CD4-positive, alpha-beta T cell treated with Interleukin-4 for 4 hours (primary cell): ENCODE data around the gene PTPN22.

ENCODE experiments used
- DNase-seq: peaks from one replicate; pipeline ENCODE4 v3.0.0-alpha.2; 2020

PTPN22 gene

GRCh38 chr1:113846391-113847035, 25.0 kb downstream of the PTPN22 start:
- no peak for DNase-seq

- no peak for DNase-seq
Measured at GRCh38 chr1:113836534-113836933, 35.0 kb downstream of the PTPN22 start.

- peak; percentile 67 for DNase-seq
Measured at GRCh38 chr1:113835686-113836290, 35.7 kb downstream of the PTPN22 start.

DNA sequence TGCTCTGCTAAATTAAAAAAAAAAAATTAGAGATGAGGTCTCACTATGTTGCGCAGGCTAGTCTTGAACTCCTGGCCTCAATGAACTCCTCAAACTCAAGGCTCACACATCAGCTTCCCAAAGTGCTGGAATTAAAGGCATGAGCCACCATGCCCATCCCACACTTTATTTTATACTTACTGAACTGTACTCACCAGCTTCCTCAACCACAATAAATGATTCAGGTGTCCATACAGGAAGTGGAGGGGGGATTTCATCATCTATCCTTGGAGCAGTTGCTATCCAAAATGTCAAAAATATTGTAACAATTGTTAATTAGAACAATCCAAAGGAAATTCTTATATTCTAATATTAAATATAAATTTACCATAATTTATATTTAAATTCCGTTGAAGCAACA, 36.8 kb downstream of the PTPN22 start:
- no peak for DNase-seq

DNA sequence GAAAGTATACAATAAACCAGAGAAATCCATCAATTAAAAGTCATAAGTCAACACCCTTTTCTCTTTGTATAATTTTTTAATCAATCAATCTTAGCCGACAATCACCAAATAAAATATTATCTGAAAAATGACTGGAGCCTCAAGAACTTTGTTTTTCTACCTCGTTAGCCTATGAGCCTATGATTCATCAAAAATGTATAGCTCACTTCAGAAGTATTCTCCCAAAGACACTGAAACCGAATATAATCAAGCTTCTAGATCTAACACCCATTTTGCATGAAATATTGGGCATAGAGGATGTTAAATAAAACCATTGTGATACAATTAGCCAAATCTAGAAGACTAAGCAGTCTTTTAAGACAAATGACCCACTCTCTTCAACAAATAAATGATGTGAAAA, 41.5 kb downstream of the PTPN22 start:
- no peak for DNase-seq

GRCh38 chr1:113821916-113822315, 49.6 kb downstream of the PTPN22 start:
- DNase-seq, result no peak

DNA sequence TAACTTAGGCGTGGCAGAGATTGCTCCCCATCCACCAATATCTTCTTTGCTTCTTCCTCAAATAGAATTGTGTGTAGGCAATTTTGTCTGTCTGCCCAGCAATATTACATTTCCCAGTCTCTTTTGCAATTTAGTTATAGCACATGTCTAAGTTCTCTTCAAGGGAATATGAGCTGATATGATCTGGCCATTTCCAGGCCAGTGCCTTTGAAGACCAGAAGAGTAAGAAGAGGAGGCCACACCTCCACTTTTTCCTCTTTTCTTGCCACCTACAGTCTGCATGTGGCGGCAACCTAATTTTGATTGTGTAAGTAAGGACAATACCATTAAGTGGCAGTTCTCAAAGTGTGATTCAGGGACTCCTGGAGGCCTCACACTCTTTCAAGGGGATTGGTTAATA, 52.9 kb downstream of the PTPN22 start:
- DNase-seq, result no peak

GRCh38 chr1:113813218-113813617, 58.3 kb downstream of the PTPN22 start:
- DNase-seq, result no peak

DNA sequence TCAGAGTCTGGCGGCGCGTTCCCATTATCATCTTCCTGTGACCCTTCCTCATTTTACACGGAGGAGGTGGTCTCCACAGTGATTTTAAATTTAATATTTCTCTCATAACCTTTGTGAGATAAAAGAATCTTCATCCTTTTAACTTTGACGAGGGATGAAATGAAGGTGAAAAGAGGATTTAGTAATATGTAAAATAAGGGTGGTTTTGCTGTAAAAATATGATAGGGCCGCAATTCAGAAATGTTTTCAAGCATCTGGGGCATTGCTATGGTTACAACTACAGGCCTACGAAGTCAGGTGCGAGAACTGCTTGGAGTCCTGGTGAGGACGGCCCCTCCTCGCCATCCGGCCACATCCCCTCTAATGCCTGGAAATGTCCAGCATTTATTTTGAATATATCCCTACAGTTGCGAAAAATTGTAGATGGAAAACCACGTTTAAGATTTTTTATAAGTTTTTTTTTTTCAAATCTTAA, 58.8 kb downstream of the PTPN22 start:
- peak; percentile 44 for DNase-seq

DNA sequence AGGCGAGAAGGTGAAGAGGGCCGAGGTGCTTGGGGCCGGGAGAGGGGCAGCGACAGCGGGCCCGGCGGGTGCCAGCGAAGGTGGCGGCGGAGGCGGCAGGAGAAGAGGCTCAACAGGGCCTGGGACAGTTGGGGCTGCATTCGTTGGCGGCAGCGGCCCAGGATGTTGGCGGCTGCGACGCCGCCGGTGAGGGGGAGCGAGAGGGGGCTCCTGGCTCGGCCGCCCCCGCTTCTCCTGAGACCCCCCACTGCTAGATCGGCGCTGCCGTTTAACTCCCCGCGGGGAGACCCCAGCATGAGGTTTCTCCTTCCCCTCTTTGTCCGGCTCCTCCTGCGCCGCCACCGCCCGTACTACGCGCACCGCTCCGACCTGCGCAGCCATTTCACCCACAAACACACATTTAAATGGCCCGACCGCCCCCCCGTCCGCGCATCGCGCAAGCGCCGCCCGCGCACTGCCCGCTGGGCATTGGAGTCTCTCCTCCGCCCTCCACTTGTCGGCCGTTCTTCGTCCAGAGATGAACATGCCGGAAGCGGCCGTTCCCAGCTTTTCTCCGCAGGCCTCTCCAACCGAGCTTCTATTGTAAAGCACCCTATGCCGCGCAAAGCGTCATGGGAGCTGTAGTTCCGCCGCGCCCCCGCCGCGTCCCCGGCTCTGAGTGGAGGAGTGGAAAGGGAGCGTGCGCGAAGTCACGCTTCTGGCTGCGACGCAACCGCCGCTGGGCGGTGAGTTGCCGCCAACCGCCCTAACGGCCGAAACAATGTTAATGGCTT, 59.4 kb downstream of the PTPN22 start, which contains the start of gene RSBN1:
Gene RSBN1 (minus strand): TSS at position 589 of the 773 bp plus-strand sequence. CDS start 64 bp downstream, at position 525.
- peak; percentile 99 for DNase-seq

DNA sequence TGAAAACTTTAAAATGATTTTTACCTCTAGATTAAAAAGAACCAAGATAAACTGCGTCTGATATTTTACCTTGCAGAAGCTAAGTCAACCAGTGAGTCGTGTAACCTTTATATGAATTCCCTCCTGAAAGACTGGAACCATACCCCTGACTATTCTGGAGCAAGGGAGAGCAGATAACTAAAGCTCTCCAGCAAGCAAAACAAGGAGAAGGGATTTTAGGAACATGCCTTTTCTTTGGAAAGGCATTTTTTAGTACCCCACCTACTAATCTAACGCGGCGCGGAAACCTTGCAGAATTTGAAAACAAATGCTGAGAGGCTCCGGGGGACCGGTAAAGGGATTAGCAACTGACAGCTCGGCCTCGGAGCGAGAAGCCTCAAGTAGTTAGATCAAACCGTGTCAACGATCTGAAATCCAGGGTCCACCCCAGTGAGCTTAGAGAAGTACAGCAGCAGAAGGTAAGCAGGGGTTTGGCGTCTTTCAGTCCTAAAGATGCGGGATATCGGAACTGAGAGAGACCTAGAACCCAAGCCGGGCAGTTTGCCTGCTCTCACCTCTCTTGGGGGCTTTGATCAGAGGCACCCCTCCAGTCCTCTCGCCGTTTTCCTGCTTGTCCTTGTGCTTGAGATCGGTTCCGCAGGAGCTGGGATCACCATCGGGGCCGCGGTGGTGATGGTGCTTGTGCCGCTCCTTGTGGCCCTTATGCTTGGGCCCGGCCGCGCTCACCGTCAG, 60.2 kb downstream of the PTPN22 start:
- DNase-seq, result peak; percentile 13

DNA sequence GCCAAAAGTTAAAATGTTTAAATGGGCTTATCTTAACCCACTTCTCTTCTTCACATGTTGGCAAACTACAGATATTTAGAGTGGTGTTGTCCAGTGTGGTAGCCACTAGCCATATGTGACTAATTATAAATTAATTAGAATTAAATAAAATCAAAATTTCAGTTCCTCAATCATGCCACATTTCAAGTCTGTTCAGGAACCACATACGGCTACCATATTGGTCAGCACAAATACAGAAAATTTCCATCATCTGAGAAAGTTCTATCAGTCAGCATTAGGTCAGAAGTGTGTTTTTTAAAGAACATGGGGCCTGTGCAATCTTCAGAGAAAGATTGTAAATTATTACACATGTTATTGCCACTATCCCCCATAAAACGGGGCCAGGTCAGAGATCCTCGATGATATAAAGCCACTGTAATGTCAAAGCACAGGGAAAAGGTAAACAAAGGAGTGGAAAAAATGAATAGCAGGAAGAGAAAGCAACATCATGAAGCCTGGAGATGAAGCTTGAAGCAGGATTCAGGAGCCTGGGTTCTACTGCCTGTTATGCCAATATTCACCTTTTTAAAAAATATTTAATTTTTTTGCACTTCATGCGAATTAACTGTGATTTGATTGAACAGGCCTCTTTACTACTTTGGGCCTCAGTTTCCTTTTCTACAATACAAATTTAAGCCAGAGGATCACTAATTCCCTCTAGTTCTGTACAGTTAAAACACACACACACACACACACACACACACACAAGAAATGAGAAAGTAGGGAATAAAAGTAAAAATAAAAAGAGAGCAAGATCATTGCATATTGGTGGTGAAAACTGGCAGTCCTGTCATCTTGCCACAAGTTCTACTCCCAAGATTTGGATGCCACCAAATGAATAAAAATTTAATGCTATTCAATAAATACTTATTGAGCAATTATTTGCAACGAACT, 61.6 kb downstream of the PTPN22 start:
- DNase-seq, result no peak

GRCh38 chr1:113808450-113809195, 62.9 kb downstream of the PTPN22 start:
- no peak for DNase-seq

DNA sequence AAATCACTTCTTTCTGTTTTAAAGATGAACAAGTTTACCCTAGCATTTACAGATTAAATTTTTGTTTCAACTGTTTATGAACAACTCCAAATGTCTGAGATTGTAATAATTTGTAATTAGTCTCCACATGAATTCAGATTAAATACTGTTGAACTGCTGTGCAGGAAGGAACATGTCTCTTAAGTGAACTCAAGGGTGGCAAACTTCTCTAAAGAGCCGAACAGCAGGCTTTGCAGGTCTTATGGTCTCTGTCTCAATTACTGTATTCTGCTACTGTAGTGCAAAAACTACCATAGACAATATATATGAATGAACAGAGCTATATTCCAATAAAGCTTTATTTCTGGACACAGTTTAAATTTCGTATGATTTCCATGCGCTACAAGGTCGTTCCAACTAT, 65.9 kb downstream of the PTPN22 start:
- no peak for DNase-seq

DNA sequence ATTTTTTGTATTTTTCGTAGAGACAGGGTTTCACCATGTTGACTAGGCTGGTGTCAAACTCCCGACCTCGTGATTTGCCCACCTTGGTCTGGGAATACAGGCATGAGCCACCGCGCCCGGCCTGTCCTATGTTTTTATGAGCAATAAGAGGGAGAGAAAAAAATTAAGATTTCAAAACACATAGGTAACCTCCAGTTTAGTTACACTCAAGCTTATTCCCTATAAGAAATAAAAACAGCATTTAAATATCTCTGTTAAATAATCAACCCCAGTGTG, 66.3 kb downstream of the PTPN22 start:
- no peak for DNase-seq

GRCh38 chr1:113804421-113805255, 66.9 kb downstream of the PTPN22 start:
- no peak for DNase-seq

- DNase-seq, result no peak
Measured at GRCh38 chr1:113802367-113803007, 69.0 kb downstream of the PTPN22 start.

- DNase-seq, result no peak
Measured at GRCh38 chr1:113800487-113800886, 71.0 kb downstream of the PTPN22 start.

GRCh38 chr1:113797472-113797871, 74.0 kb downstream of the PTPN22 start:
- DNase-seq, result no peak
